Body of pancreas (tissue), 4 donors: Measurements from ENCODE around the gene MORN2. TPM values are rescaled to one million over a fixed set of nuclear protein-coding genes. Genes with fewer than 3 reads are reported as not detected.
A peak's percentile ranks its signal among the peaks of the same experiment; 100 is the strongest.

Source experiments
- ATAC-seq: fragments of 150-250 bp; one replicate; pipeline ENCODE4 v1.9.1; 2016
- DNase-seq, 4 donors: peaks; one replicate each; pipeline ENCODE4 v3.0.0-alpha.2; 2019
- H3K27ac ChIP-seq, 4 donors: fragments of 200-600 bp; sonication (generic); 1 replicate in 3 of 4; 2 replicates in 1 of 4; pipeline versions ENCODE4 v1.5.1 to v1.6.1; 2016 to 2019; ENCODE audit warnings: mild to moderate bottlenecking in 1 of 4, mixed read lengths in 1 of 4, moderate library complexity in 1 of 4
- H3K27me3 ChIP-seq, 2 donors: fragments of 200-600 bp; sonication (generic); one replicate each; pipeline ENCODE4 v1.6.0; 2016; ENCODE audit warnings: mild to moderate bottlenecking in 1 of 2
- H3K36me3 ChIP-seq, 2 donors: fragments of 200-600 bp; sonication (generic); replicated peaks in 1 of 2; 2 replicates each; pipeline ENCODE4 v1.5.1; 2016; ENCODE audit warnings: low read depth in 2 of 2; ENCODE audit not compliant: insufficient read depth in 1 of 2
- H3K4me1 ChIP-seq: fragments of 200-600 bp; sonication (generic); one replicate; pipeline ENCODE4 v1.6.0; 2016
- H3K4me3 ChIP-seq, 2 donors: fragments of 200-600 bp; sonication (generic); 1 replicate in 1 of 2; 2 replicates in 1 of 2; pipeline ENCODE4 v1.5.1; 2016 to 2019
- H3K9me3 ChIP-seq, 3 donors: fragments of 200-600 bp; sonication (generic); 1 replicate in 2 of 3; 2 replicates in 1 of 3; pipeline ENCODE4 v1.5.1; 2016
- CTCF ChIP-seq, 7 experiments: fragments of 450-650 bp in 4 of 7; fragments of 200-600 bp in 3 of 7; sonication (generic) in 3 of 7; IDR thresholded peaks; one replicate each; pipeline ENCODE4 v1.5.1; 2016 to 2019; ENCODE audit warnings: antibody characterized with exemption in 7 of 7
- POLR2A ChIP-seq, 3 donors: fragments of 450-650 bp; IDR thresholded peaks; one replicate each; pipeline ENCODE4 v1.6.1; 2016; ENCODE audit warnings: antibody characterized with exemption in 3 of 3, mild to moderate bottlenecking in 2 of 3
- WGBS, 2 donors: methylation state at CpG; one replicate each; pipeline ENCODE4 v1.1.5; 2017; 5-methylcytosine and 5-hydroxymethylcytosine counted together
- intact Hi-C: fragments of 100-400 bp; cut with DNase I; formaldehyde crosslinking; loops from one replicate; pipeline ENCODE4 v1.15.1; 2023
- total RNA-seq, 2 donors: library from RNA; depleted of rRNA; stranded (reverse); fragments of >200 nt; gene quantifications; one replicate each; pipeline ENCODE4 v1.1.0, GENCODE V29; 2016

The MORN2 gene
- total RNA-seq, 2 donors from 2014 or later, result 3.4 to 15.5 TPM

GRCh38 chr2:38873763-38874162, 2.0 kb upstream of the MORN2 start:
- no peaks in the 10 kb centered on the region for H3K27me3 ChIP-seq
- no peak overlapping the region for H3K27ac ChIP-seq
- no peak for DNase-seq
- intact Hi-C loops, result no loop called here
- H3K36me3 ChIP-seq, result no peaks in the 10 kb centered on the region
- TF ChIP-seq POLR2A (IDR thresholded peaks at IDR 0.05) (no peak), CTCF (IDR thresholded peaks at IDR 0.05) (no peak)
- peaks cover 16% of the 10 kb centered on the region for H3K4me1 ChIP-seq
- no peak for ATAC-seq
- no peaks in the 10 kb centered on the region for H3K9me3 ChIP-seq
- WGBS, 2 donors, result 75 to 78% methylated on average over 5 of the region's 5 CpGs
- no peak overlapping the region for H3K4me3 ChIP-seq

GRCh38 chr2:38875227-38875575, 575 bp upstream of the MORN2 start:
- no peak for TF ChIP-seq POLR2A (IDR thresholded peaks at IDR 0.05)
- no peak for TF ChIP-seq CTCF (IDR thresholded peaks at IDR 0.05)
- H3K27ac ChIP-seq, result peak overlapping the region; percentile 0 to 74 (median 56)
- H3K36me3 ChIP-seq, result no peaks in the 10 kb centered on the region
- no peaks in the 10 kb centered on the region for H3K27me3 ChIP-seq
- 0% methylated on average over 6 to 10 of the region's 10 CpGs for WGBS, 2 donors
- H3K4me1 ChIP-seq, result peaks cover 16% of the 10 kb centered on the region
- H3K9me3 ChIP-seq, result no peaks in the 10 kb centered on the region
- DNase-seq, result no peak
- H3K4me3 ChIP-seq, result peak overlapping the region; percentile 29 to 96
- intact Hi-C loops, result no loop called here
- no peak for ATAC-seq

GRCh38 chr2:38876407-38876806, 631 bp downstream of the MORN2 start:
- H3K27ac ChIP-seq, result no peak overlapping the region
- WGBS, 2 donors, result 9 to 21% methylated on average over 10 of the region's 10 CpGs
- H3K4me1 ChIP-seq, result peaks cover 16% of the 10 kb centered on the region
- no peaks in the 10 kb centered on the region for H3K9me3 ChIP-seq
- ATAC-seq (no peak), DNase-seq (no peak)
- intact Hi-C loops, result no loop called here
- H3K27me3 ChIP-seq, result no peaks in the 10 kb centered on the region
- TF ChIP-seq POLR2A (IDR thresholded peaks at IDR 0.05), result no peak
- peaks cover 0 to 2% of the 10 kb centered on the region in 2 donors for H3K36me3 ChIP-seq
- peak overlapping the region; percentile 29 to 96 for H3K4me3 ChIP-seq

- H3K27ac ChIP-seq, result no peak overlapping the region
- H3K4me3 ChIP-seq, result no peak overlapping the region
- intact Hi-C loops, result no loop called here
- H3K27me3 ChIP-seq, result no peaks in the 10 kb centered on the region
- no peak for TF ChIP-seq CTCF (IDR thresholded peaks at IDR 0.05)
- TF ChIP-seq POLR2A (IDR thresholded peaks at IDR 0.05), result no peak
- no peak for DNase-seq
- no peaks in the 10 kb centered on the region for H3K4me1 ChIP-seq
- H3K9me3 ChIP-seq, result no peaks in the 10 kb centered on the region
- ATAC-seq, result no peak
- H3K36me3 ChIP-seq, result no peaks in the 10 kb centered on the region
These were observed 10.3 kb downstream of the MORN2 start for GRCh38 chr2:38886063-38886462.

- Histone ChIP-seq H3K9me3 (no peaks in the 10 kb centered on the region), H3K27ac (no peak overlapping the region), H3K36me3 (no peaks in the 10 kb centered on the region), H3K4me3 (no peak overlapping the region), H3K27me3 (no peaks in the 10 kb centered on the region), H3K4me1 (no peaks in the 10 kb centered on the region)
- 87 to 88% methylated on average over 4 of the region's 4 CpGs for WGBS, 2 donors
- intact Hi-C loops, result no loop called here
- no peak for DNase-seq
- TF ChIP-seq POLR2A (IDR thresholded peaks at IDR 0.05), result no peak
- no peak for TF ChIP-seq CTCF (IDR thresholded peaks at IDR 0.05)
- no peak for ATAC-seq
These were observed 11.6 kb downstream of the MORN2 start for GRCh38 chr2:38887347-38887746.
